GM21526 (cell line): Measurements from ENCODE around the gene RSPH6A.
"Not testable (repeated sequence)": the region's sequence is repeated elsewhere in the genome, so short reads cannot be mapped to it uniquely, and the experiment has no call there.

Experiments
- ATAC-seq: cut with Tn5 transposase; IDR thresholded peaks from one replicate; pipeline ENCODE4 v1.9.1; 2021; ENCODE audit warnings: moderate library complexity; ENCODE audit not compliant: unreplicated experiment, low FRiP score

The RSPH6A gene

GRCh38 chr19:45804959-45805230, 10.2 kb downstream of the RSPH6A start:
- no peak for ATAC-seq

- no peak for ATAC-seq
Observed at GRCh38 chr19:45804140-45804958, 10.8 kb downstream of the RSPH6A start.

- ATAC-seq, result no peak
Observed at GRCh38 chr19:45801603-45802175, 13.4 kb downstream of the RSPH6A start.

- ATAC-seq, result no peak
Observed at GRCh38 chr19:45800070-45800553, 15.0 kb downstream of the RSPH6A start.

GRCh38 chr19:45799541-45799940, 15.6 kb downstream of the RSPH6A start:
- ATAC-seq, result not testable (repeated sequence)

- no peak for ATAC-seq
Observed at GRCh38 chr19:45798995-45799517, 16.1 kb downstream of the RSPH6A start.

- no peak for ATAC-seq
Observed at GRCh38 chr19:45794627-45795026, 20.5 kb downstream of the RSPH6A start.

- no peak for ATAC-seq
Observed at GRCh38 chr19:45793876-45794275, 21.2 kb downstream of the RSPH6A start.

GRCh38 chr19:45793178-45793564, 21.9 kb downstream of the RSPH6A start:
- ATAC-seq, result no peak

GRCh38 chr19:45792470-45793177, 22.5 kb downstream of the RSPH6A start, which contains the start of gene DMWD:
DMWD (minus strand) TSS chr19:45792845; CDS start chr19:45792756, 89 bp downstream.
- peak; percentile 73 for ATAC-seq

- ATAC-seq, result no peak
Observed at GRCh38 chr19:45791744-45792469, 23.2 kb downstream of the RSPH6A start.

GRCh38 chr19:45790942-45791341, 24.2 kb downstream of the RSPH6A start:
- ATAC-seq, result no peak

- no peak for ATAC-seq
Observed at GRCh38 chr19:45789035-45789786, 25.9 kb downstream of the RSPH6A start.

- ATAC-seq, result no peak
Observed at GRCh38 chr19:45786533-45786894, 28.6 kb downstream of the RSPH6A start.

- ATAC-seq, result no peak
Observed at GRCh38 chr19:45785781-45786532, 29.2 kb downstream of the RSPH6A start.

- ATAC-seq, result no peak
Observed at GRCh38 chr19:45785097-45785496, 30.0 kb downstream of the RSPH6A start.

- no peak for ATAC-seq
Observed at GRCh38 chr19:45784096-45784495, 31.0 kb downstream of the RSPH6A start.

- no peak for ATAC-seq
Observed at GRCh38 chr19:45782820-45783785, 32.0 kb downstream of the RSPH6A start.
